SHP77 (cell line): ENCODE data around the gene HTR3C.
"Not testable (repeated sequence)": the region's sequence is repeated elsewhere in the genome, so short reads cannot be mapped to it uniquely, and the experiment has no call there.

Experiments used
- DNase-seq, 2 experiments: peaks; one replicate each; lab custom pipeline; 2025; lab: John Stamatoyannopoulos, UW

The HTR3C gene, protein sequence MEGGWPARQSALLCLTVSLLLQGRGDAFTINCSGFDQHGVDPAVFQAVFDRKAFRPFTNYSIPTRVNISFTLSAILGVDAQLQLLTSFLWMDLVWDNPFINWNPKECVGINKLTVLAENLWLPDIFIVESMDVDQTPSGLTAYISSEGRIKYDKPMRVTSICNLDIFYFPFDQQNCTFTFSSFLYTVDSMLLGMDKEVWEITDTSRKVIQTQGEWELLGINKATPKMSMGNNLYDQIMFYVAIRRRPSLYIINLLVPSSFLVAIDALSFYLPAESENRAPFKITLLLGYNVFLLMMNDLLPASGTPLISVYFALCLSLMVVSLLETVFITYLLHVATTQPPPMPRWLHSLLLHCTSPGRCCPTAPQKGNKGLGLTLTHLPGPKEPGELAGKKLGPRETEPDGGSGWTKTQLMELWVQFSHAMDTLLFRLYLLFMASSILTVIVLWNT

DNA sequence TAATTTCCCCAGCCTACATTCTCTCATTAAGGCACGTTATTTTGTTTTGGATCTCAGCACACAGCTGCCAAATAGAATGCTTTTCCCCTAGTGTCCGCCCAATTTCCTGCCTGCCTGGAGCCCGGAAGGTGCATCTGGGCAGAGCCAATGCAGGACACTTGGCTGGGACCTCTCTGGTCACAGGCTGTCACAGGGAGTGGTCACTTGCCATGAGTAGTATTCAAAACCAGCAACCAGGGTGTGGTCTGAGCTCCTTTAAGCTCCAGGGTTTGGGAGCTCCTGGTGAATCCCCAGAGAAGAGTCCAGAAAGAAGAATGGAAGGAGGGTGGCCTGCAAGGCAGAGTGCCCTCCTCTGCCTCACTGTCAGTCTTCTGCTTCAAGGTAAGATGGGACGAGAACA, at the start of gene HTR3C:
HTR3C (plus strand) TSS at position 281 of the 400 bp plus-strand sequence; CDS start at position 315, 34 bp downstream.
- DNase-seq = no peak

DNA sequence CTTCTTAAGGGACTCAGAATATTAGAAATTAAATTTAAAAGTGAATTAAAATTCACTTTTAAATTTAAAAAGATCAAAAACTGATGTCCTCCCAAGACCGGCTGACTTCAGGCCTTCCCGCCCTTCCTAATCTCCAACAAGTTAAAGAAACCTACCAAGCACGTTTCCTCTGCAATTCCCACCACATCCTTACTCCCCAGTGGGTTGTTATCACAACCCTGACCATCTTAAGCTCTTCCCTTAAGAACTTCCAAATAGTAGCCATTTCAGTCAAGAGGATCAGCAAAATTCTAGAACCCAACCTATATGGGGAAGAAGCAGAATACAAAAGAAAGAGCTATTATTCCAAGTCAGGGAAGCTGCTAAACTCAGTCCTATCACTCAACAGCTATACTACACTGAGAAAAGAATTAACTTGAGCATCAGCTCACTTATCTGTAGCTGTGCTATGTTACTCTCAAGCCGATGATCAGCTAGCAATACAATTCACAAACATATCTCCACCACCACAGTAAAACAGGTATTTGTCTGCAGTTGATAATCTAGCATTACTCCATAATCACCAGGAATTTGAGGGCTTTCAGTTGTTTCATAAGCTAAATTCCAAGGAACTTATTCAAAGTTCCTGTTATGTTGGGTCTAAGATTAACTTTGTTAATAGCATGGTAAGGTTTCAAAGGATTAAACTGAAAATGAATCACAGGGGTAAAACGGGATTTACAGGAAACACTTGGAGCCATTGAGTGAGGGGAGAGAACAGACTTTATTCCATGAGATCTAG, 49.5 kb upstream of the HTR3C start:
- DNase-seq = no peak

DNA sequence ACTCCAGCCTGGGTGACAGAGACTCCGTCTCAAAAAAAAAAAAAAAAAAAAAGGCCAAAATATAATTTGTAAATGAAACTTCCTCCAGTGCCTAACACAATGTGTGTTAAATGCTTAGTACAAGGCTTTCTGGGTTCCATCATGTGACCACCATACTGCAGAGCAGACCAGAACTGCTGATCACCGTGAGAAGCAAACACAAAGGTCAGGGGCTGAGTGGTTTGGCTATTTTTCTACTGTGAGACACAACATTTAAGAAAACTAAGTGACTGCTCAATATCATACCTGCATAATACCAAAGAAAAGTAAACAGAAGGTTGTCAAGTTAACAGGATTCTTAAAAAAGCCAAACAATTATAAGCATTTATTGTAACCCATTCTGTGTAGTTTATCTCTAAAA, 48.4 kb upstream of the HTR3C start:
- no peak for DNase-seq

DNA sequence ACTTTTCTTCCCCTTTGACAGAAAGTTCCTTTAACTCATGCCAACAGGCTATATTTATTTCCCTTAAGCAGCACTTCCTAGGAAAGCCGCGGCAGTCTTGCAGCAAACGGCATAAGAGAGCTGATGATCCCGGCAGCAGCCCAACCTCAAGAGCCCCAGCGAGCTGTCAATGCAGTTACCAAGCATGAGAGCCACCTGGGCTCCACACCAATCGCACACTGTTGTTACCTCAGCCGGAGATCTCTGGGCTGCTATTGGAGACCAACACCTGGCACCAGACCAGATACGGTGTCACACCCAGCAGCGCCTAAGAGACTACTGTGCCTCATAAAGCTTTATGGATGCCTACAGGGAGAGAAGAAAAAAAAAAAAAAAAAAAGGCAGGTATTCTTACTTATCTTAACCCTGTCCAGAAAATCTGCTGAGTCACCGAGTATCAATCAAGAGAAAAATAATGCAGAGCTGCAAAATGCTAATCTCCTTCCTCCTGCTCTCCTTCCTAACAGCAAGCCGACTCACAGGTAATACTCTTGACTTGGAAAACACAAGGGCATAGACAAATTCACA, 46.8 kb upstream of the HTR3C start:
- peak; percentile 89 to 92 for DNase-seq

DNA sequence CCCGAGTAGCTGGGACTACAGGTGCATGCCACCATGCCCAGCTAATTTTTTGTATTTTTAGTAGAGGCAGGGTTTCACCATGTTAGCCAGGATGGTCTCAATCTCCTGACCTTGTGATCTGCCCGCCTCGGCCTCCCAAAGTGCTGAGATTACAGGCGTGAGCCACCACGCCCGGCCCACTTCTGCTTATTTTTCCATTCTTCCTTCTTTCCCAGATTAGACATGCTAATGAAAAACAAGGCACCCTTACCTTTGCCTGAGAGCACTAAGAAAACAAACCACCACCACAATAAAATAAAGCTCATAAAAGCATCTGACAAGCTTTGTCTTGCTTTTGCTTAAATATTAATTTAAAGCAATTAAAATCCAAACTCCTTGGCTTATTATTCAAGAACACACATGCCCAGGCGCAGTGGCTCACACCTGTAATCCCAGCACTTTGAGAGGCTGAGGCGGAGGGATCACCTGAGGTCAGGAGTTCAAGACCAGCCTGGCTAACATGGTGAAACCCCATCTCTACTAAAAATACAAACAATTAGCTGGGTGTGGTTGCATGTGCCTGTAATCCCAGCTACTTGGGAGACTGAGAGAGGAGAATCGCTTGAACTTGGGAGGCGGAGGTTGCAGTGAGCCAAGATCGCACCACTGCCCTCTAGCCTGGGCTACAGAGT, 45.6 kb upstream of the HTR3C start:
- not testable (repeated sequence) for DNase-seq

DNA sequence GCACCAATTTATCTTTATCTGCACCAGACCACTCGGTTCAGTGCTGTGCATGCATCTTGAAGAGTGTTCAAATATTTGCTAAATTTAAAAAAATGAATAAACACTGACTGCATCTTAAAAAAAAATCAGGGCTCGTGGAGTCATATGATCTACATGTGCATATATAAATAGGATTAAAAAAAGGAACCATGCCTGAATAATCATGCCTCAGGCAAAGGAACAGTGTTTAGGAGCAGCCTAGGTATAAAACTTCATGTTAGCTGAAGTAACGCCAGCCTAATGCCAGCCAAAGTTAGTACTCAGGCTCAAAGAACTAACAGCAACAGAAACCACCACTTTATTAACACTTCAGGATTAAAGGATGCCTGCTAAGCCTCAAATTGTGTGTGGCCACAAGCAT, 44.7 kb upstream of the HTR3C start:
- no peak for DNase-seq

DNA sequence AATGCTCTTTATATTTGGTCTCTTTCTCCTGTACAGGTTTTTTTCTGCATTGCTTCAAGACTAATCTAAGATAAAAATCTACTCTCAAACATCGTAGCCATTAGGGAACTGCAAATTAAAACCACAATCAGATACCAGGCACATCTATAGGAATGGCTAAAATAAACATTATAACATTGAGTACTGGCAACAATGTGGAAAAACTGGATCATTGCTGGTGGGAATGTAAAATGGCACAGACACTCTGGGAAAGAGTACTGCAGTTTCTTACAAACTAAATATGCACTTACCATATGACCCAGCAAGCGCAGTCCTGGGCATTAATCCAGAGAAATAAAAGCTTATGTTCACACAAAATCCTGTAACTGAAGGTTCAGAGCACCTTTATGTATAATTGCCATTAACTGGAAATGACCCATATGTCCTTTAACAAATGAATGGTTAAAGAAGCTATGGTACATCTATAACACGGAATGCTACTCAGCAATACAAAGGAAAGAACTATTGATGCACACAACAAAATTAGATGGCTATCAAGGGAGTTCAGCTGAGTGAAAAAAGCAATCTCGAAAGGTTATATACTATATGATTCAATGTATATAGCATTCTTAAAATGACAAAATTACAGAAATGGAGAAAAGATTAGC, 41.5 kb upstream of the HTR3C start:
- no peak for DNase-seq

DNA sequence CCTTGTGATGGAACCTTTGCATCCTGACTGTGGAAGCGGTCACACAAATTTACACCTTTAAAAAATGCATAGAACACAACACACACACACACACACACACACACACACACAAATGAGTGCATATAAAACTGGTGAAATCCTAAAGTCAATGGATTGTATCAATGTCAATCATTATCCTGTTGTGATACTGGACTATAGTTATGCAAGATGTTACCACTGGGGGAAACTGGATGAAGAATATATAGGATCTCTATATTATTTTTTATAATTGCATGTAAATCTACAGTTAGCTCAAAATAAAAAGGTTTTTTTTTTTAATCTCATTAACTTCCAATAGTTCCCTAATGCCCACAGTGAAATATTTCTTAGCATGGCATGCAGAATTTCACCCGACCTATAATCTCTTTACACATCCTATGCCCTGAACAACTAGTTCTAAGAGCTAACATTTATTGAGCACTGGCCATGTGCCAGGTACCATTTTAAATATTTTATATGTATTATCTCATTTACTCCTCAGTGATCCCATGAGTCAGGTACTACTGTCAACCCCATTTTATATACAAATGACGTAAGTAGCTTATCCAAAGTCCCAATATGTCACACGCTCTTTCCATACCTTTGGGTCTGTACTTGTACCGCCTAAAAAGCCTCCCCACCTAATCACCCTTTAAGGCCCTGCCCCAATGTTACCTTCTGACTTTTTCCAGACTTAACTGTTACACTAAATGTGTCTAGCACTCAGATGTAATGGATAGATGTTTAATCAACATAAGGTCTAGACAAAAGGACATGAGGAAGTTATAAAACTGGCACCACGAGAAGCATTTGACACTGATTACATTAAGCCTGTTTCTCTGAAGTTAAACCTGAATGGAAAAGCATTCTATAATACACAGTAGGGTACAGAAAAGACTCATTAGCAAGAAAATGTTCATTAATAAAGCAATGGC, 40.6 kb upstream of the HTR3C start:
- DNase-seq = no peak

DNA sequence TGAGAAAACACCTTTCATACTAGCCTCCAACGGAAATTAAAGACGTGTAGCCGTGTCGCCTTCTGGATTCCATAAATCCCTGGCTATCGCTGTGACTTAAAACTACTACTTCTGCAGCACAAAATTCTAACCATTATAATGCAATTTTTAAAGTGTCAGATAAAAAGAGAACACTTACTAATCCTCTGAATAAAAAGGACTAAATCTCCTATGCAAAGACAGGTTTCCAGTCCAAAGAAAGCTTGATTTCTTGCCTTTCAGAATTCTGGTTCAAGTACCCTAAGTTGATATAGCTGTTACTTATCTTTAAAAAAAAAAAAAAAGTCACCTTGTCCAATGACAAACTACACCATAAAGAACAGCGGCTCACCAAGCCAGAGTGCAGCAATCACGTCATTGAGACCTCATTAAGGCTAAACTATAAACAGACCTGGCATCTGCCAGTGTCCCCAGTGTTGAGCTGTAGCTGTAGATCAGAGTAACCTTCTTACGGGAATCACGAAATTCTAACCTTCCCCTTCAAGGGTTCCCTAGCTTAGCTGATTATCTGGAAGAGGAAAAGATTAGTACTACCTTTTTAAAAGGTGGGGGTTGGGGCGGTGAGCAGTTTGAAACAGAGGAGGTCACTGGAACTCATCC, 37.3 kb upstream of the HTR3C start:
- peak; percentile 37 to 63 for DNase-seq

DNA sequence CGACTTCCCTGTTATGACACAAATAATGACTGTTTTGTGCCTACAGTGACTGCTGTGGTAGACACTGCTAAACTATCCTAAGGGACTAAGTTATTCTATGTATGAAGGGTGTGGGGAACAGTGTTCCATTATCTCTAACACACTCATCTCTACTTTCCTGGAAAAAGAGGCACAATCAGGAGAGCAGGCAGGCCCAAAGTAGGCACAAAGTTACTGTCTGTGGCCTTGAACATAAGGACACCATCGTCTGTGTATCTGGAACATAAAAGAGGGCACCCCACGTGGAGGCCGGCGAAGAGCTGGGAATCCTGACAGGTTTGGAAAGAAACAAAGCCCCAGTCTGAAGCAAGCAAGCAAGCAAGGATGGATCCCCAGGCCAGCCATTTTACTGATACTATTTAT, 36.7 kb upstream of the HTR3C start:
- peak in 1 of 2 experiments; percentile 2 for DNase-seq

DNA sequence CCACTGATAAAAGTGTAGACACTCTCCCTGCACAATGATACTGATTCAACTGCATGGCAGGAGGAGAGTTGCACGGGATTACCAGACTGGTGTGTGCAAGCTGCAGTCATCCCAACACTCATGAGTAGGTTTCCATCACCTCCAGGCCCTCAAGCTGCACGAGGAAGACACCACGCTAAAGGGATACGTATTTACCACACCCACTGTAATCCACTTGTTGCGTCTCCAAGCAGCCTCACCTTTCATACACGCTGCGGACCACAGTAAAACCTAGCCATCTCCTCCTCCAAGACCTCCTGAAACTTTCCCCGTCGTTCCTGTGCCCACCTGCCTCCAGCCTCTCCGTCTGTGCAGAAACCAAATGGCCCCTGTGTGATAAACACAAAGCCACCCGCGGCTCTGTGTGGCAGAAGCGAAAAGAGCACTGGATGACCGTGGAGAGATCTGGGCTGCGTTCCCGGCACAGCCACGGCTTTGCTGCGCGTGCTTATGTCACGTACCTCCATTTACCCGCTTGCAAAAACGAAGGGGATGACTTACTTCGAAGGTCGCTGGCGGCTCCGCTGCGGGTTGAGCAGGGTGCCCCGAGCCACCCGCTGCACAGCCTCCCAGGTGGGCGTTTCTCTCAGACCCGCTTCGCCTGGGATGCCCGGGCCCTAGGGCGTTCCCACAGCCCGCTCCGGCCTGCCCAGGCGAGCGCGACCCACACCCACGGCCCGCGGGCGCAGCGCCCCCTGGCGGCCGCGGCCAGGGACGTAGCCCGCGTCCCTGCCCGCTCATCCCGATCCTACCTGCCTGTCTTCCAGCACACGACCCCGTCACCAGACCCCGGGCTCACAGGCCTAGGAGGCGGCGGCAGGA, 35.8 kb upstream of the HTR3C start:
- DNase-seq = peak; percentile 45 to 63

DNA sequence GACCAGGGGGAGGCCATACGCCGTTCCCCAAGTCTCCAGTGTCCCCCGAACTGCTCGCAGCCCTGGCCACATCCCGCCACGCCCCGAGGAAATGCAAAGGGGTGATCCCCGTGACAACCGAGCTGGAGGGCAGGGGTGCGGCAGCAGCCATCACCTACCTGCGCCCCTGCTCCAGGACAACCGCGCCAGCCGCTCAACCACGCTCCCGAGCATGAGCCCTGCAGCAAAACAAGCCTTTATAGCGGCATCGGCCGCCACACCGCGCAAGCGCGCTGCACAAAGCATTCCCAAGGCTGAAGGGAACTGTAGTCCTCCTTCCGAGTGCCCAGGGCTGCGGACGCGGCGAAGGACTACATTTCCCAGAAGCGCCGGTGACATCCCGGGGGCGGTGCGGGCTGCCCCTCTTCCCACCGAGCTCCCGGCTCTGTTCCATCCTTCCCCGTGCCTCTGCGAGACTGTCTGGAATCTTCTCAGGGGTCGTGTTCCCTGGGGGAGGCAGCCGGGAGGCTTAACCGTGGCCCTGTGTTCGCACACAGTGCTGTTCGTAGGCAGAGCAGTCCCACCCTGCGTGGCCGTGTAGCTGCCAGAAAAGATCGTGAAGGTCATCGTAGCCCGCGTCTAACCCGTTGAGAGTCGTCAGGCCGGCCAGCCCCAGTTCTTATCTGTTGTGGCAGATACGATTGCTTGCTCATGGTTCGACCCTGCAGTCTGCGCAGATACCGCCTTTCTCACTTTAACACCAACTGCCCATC, 35.0 kb upstream of the HTR3C start, which contains the start of gene ABCC5:
ABCC5 (minus strand) TSS at position 213 of the 752 bp plus-strand sequence. CDS start 3,492 bp downstream, outside the sequence.
- DNase-seq = peak; percentile 94

DNA sequence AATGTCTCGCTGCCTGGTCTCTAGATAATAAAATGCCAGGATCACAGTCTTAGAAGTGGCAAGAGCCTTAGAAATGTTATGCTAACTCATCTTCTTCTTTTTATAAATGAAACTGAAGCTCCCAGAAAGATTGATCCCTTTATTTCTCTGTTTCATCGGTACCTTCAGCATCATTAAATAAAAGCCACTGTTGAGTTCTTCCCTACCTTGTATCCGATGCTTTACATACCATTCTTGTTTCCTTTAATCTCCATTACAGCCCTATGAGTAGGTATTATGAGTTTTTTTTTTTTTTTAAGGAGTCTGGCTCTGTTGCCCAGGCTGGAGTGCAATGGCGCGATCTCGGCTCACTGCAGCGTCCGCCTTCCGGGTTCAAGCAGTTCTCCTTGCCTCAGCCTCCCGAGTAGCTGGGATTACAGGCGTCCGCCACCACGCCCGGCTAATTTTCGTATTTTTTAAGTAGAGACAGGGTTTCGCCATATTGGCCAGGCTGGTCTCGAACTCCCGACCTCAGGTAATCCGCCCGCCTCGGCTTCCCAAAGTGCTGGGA, 34.3 kb upstream of the HTR3C start:
- DNase-seq = no peak

DNA sequence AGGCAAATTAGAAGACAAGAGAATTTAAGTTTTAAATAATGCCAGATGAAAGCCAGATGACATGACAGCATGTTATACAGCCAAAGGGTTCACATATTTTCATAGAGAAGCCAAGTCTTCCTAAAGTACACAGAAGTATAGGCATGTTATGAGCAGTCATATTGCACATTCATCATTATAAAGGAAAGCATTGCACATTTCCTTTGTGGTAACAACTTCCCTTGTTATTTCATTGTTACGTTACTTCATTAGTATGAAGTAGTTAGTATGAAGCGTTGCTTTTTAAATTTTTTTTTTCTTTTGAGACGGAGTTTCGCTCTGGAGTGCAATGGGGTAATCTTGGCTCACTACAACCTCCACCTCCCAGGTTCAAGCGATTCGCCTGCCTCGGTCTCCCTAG, 30.5 kb upstream of the HTR3C start:
- DNase-seq = no peak

DNA sequence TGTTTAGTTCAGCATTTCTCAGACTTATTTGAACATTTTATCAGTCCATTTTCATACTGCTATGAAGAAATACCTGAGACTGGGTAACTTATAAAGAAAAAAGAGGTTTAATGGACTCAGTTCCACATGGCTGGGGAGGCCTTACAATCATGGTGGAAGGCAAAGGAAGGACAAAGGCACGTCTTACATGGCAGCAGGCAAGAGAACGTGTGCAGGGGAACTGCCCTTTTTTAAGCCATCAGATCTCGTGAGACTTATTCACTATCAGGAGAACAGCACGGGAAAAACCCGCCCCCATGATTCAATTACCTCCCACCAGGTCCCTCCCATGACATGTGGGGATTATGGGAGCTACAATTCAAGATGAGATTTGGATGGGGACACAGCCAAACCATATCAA, 27.6 kb upstream of the HTR3C start:
- DNase-seq = not testable (repeated sequence)

DNA sequence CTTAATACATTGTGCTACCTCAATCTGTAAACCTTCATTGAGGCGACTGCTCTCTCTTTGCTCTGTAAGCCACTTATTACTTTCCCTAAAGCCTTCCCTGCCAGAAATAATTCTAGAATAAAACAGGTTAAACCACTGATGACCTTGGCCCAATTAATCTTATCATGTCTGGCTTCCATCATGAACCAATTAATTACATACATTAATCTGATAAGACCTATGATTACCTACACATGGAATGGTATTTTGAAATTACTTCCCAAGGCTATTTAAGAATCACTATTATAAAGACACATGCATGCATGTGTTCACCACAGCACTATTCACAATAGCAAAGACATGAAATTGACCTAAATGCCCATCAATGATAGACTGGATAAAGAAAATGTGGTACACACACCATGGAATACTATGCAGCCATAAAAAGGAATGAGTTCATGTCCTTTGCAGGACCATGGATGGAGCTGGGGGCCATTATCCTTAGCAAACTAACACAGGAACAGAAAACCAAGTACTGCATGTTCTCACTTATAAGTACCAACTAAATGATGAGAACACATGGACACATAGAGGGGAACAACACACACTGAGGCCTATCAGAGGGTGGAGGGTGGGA, 24.5 kb upstream of the HTR3C start:
- not testable (repeated sequence) for DNase-seq

DNA sequence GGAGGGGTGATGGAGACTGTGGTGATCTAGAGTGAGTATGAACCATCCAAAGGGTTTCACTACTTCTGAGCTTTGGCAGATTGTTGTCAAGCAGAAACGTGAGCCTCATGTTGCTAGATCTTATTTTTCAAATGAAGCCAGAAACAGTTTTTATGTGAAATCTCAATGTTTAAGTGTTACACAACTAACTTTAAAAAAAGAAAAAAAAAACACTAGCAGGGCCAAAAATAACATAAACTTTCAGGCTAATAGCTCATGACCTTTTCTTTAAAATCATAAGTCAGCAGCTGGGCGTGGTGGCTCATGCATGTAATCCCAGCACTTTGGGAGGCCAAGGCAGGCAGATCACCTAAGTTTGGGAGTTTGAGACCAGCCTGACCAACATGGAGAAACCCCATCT, 23.4 kb upstream of the HTR3C start:
- no peak for DNase-seq
